Stomach (tissue), 4 donors: ENCODE results near the gene CALR3.

ENCODE experiments used
- EP300 ChIP-seq: sonication (generic); formaldehyde crosslinking; IDR thresholded peaks from one replicate; pipeline ENCODE4 v1.6.1; 2017; ENCODE audit warnings: antibody characterized with exemption
- POLR2A ChIP-seq, 4 donors: fragments of 450-650 bp; IDR thresholded peaks; one replicate each; pipeline ENCODE4 v1.6.1; 2016; ENCODE audit warnings: antibody characterized with exemption in 4 of 4, control low read depth in 2 of 4, mild to moderate bottlenecking in 1 of 4, moderate library complexity in 1 of 4
- POLR2AphosphoS5 ChIP-seq, 3 donors: sonication (generic); formaldehyde crosslinking; IDR thresholded peaks; one replicate each; pipeline ENCODE4 v1.6.1; 2016; ENCODE audit warnings: antibody characterized with exemption in 3 of 3
- TF ChIP-seq, protein P1 (sequence below), 7 experiments: fragments of 450-650 bp in 4 of 7; fragments of 200-600 bp in 3 of 7; sonication (generic) in 3 of 7; IDR thresholded peaks; one replicate each; pipeline ENCODE4 v1.5.1; 2016 to 2019; ENCODE audit warnings: antibody characterized with exemption in 7 of 7, control low read depth in 2 of 7, mild to moderate bottlenecking in 1 of 7

- TF ChIP-seq, protein P1, sequence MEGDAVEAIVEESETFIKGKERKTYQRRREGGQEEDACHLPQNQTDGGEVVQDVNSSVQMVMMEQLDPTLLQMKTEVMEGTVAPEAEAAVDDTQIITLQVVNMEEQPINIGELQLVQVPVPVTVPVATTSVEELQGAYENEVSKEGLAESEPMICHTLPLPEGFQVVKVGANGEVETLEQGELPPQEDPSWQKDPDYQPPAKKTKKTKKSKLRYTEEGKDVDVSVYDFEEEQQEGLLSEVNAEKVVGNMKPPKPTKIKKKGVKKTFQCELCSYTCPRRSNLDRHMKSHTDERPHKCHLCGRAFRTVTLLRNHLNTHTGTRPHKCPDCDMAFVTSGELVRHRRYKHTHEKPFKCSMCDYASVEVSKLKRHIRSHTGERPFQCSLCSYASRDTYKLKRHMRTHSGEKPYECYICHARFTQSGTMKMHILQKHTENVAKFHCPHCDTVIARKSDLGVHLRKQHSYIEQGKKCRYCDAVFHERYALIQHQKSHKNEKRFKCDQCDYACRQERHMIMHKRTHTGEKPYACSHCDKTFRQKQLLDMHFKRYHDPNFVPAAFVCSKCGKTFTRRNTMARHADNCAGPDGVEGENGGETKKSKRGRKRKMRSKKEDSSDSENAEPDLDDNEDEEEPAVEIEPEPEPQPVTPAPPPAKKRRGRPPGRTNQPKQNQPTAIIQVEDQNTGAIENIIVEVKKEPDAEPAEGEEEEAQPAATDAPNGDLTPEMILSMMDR (IDR thresholded peaks at IDR 0.05): no peak
- TF ChIP-seq POLR2AphosphoS5 (IDR thresholded peaks at IDR 0.05) (no peak), POLR2A (IDR thresholded peaks at IDR 0.05) (no peak), EP300 (no peak)
Observed at GRCh38 chr19:16473875-16474392, 22.0 kb downstream of the CALR3 start.
